GM21786 (cell line): Measurements from ENCODE around the gene ANTXR2.
"Not testable (repeated sequence)": the region's sequence is repeated elsewhere in the genome, so short reads cannot be mapped to it uniquely, and the experiment has no call there.

Source experiments
- ATAC-seq: cut with Tn5 transposase; IDR thresholded peaks from one replicate; pipeline ENCODE4 v1.9.1; 2021; ENCODE audit not compliant: unreplicated experiment

ANTXR2 gene

GRCh38 chr4:80072744-80073472, at the start of gene ANTXR2:
Gene ANTXR2 (minus strand): TSS chr4:80073229. CDS start chr4:80072560, 669 bp downstream.
- peak; percentile 63 for ATAC-seq

DNA sequence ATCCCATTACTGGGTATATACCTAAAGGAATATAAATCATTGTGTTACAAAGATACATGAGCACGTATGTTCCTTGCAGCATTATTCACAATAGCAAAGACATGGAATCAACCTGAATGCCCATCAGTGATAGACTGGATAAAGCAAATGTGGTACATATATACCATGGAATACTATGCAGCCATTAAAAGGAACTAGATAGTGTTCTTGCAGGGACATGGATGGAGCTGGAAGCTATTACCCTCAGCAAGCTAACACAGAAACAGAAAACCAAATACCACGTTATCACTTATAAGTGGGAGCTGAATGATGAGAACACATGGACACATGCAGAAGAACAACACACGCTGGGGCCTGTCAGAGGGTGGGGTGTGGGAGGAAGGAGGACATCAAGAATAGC, 48.8 kb upstream of the ANTXR2 start:
- not testable (repeated sequence) for ATAC-seq

GRCh38 chr4:80119620-80120019, 46.6 kb upstream of the ANTXR2 start:
- not testable (repeated sequence) for ATAC-seq

DNA sequence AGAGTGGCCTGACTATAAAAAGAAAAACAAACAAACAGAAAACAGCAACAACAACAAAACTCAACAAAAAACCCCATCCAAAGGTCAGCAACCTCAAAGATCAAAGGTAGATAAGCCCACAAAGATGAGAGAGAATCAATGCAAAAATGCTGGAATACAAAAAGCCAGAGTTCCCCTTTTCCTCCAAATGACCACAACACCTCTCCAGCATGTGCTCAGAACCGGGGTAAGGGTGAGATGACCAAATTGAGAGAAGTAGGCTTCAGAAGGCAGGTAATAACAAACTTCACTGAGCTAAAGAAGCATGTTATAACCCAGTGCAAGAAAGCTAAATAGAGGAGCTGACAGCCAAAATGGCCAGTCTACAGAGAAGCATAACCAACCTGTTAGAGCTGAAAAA, 43.5 kb upstream of the ANTXR2 start:
- no peak for ATAC-seq

GRCh38 chr4:80115368-80116181, 42.5 kb upstream of the ANTXR2 start:
- no peak for ATAC-seq

DNA sequence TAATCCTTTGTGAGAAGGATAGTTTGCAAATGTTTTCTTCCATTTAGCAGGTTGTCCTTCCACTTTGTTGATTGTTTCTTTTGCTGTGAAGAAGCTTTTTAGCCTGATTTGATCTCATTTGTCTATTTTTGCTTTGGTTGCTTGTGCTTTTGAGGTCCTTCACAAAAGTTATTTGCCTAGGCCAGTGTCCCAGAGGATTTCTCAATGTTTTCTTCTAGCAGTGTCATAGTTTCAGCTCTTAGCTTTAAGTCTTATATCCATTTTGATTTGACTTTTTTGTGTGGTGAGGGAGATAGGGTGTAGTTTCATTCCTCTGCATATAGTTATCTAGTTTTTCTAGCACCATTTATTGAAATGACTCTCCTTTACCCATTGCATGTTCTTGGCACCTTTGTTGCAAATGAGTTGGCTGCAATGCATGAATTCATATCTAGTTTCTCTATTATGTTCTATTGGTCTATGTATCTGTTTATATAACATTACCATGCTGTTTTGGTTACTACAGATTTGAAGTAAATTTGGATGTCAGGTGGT, 41.8 kb upstream of the ANTXR2 start:
- no peak for ATAC-seq

DNA sequence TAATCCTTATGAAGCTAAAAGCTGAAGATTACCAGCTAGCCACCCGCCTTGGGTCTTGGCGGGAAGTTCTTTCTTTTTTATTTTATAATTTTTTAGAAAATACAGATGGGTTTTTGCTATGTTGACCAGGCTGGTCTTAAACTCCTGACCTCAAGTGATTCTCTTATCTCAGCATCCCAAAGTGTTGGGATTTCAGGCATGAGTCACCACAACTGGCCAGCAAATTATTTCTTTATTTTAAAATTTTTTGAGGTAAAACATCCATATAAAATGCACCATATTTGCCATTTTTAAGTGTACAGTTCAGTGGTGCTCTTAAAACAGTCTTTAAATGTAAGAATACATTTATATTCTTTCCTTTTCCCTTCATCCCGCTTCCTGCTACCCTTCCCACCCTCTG, 40.6 kb upstream of the ANTXR2 start:
- ATAC-seq: no peak

GRCh38 chr4:80112236-80112635, 39.2 kb upstream of the ANTXR2 start:
- ATAC-seq: no peak

GRCh38 chr4:80111276-80111675, 38.2 kb upstream of the ANTXR2 start:
- ATAC-seq: no peak

GRCh38 chr4:80107374-80107773, 34.3 kb upstream of the ANTXR2 start:
- no peak for ATAC-seq

- ATAC-seq: no peak
Observed at GRCh38 chr4:80104927-80105326, 31.9 kb upstream of the ANTXR2 start.

DNA sequence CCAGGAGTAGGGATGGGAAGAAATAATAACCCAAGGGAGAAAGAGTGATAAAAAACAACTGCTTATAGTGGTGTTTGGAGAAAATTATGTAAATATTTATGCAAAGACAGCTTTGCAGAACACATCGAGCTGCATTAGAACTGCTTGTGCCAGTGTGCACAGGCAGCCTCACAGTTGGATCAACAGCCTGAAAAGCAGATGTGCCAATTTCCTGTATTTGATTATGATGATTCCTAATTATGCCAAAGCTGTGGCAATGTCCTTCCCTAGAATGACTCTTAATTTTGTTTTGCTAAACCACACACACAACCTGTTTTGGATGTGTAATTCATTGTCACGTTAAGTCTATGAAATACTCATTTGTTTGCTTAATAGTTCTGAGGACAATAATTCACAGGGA, 30.6 kb upstream of the ANTXR2 start:
- no peak for ATAC-seq

GRCh38 chr4:80101792-80102116, 28.7 kb upstream of the ANTXR2 start:
- no peak for ATAC-seq

- no peak for ATAC-seq
Observed at GRCh38 chr4:80101071-80101791, 28.2 kb upstream of the ANTXR2 start.

- ATAC-seq: no peak
Observed at GRCh38 chr4:80099671-80100070, 26.6 kb upstream of the ANTXR2 start.

- ATAC-seq: no peak
Observed at GRCh38 chr4:80098635-80099034, 25.6 kb upstream of the ANTXR2 start.

DNA sequence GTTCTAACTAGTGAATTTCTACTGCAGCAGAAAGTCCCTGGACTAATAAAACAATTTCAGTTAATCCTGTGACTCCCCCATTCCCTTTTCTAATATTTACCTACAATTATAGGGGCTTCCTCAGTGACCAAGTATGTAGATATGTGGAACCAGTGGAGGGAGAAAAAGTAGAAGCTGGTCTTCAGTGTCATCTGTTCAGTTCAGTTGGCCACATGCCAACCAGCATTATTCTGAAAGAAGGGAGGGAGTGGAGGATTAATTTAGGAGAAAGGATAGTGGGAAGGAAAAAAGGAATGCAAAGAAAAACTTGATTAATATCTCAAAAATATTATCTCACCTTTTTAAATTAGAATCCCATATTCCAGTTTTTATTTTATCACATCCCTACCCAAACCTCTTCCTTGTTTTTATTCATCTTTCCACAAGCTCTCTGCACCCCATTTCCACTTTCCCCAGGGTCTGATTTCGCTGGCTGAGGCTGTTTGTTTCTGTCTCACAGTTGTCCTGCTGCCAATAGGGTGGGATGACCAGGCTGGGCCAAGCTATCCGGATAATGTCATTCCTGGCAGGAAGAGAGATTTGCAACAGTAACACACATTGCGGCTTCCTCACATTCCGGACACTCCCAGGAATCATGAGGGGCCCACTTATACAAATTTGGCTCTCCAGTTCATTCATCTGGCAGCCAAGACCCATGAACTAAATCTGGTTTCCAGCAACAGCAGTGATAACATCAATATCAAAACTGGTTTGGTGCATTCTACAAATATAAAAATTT, 24.6 kb upstream of the ANTXR2 start:
- ATAC-seq: no peak

DNA sequence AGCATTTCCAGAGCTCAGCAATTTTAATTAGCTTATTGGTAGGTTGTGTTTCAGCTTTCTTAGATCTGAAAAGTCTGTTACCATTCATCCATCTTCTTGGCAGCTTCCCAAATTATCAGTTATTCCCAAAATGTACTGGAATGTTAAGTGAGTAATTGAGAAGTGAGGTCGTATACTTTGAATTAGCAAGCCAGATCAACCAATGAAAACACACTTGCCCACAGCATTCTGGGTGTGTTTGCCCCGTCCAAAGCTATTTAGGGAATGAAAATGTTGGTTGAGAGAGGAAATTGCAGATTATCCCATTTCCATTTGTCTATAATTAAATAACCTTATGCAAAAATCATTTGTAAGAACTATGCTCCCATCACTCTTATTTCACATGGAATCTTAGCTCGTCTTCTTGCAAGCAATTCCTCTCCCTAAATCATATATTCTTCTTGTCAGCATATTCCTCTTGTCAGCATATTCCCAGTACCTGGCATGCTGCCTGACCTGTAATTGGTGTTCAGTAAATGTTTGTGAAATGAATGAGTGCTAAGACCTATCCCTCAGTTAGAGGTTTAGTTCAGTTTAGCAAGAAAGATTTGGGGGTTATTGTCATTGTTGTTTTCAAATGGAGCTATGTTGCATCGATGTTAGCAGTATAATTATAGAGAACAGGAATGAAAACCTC, 23.3 kb upstream of the ANTXR2 start:
- ATAC-seq: no peak

DNA sequence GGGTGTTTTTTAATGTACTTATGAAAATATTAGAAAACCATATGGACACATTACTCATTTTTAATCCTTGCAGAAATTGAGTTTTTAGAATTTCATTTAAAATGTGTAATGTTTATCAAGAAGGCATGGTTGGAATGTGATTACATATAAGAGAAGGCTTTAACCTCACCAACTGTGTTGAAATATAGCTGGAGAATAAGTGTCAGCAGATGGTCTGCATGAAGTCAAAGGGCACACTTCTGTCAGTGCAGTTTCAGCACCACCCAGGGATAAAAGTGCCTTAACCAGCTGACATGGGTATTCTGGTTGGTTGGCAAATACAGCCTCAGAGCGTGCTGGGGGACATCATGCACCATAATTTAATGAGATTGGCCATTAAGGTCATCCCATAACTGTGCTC, 21.2 kb upstream of the ANTXR2 start:
- no peak for ATAC-seq

DNA sequence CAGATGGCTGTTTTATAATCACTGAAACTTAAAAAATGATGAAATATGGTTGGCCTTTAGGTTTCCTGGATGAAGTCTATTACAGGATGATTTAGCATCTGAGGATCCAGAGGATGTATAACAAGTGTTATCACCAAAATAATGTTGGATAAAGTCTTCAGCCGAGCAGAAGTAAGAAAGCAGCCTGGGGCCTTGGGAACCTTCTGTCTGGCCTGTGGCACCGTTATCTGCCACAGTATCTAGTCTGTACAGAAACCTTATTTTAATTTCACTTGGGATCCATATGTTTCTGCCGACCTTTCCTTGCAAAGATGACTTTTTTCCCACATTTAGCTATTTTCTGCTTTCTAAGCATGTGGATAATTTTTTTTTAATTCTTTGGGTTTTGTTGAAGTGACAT, 20.5 kb upstream of the ANTXR2 start:
- no peak for ATAC-seq
